HFFc6 (cell line): ENCODE data around the gene PHETA1. TPM values are rescaled to one million over a fixed set of nuclear protein-coding genes. Genes with fewer than 3 reads are reported as not detected.

Experiments
- DNase-seq: peaks from one replicate; pipeline ENCODE4 v3.0.0-alpha.2; 2018
- H3K27ac Mint-ChIP-seq: 2 replicates; pipeline ENCODE4 v1.8.0; 2020; ENCODE audit warnings: mild to moderate bottlenecking, mixed read lengths
- H3K27me3 Mint-ChIP-seq: 2 replicates; pipeline ENCODE4 v1.8.0; 2021; ENCODE audit warnings: mild to moderate bottlenecking, moderate library complexity, mixed read lengths; ENCODE audit not compliant: insufficient read depth
- H3K36me3 Mint-ChIP-seq: 2 replicates; pipeline ENCODE4 v1.8.0; 2021; ENCODE audit warnings: low read depth, mixed read lengths
- H3K4me1 Mint-ChIP-seq: 2 replicates; pipeline ENCODE4 v1.8.0; 2020; ENCODE audit warnings: low read depth, mixed read lengths
- H3K4me3 Mint-ChIP-seq: 2 replicates; pipeline ENCODE4 v1.8.0; 2020; ENCODE audit warnings: mild to moderate bottlenecking, moderate library complexity, mixed read lengths
- H3K9me3 Mint-ChIP-seq: 2 replicates; pipeline ENCODE4 v1.8.0; 2020; ENCODE audit warnings: mild to moderate bottlenecking, mixed read lengths
- total RNA-seq, 6 experiments: library from RNA; stranded (reverse); fragmentation: NEBNext Ultra II Directional; extraction: Animal tissue kit (Norgen Biotek cat#: 25700); gene quantifications; 2 replicates in 1 of 6; 3 replicates in 5 of 6; pipeline ENCODE4 v1.2.3, GENCODE V29; 2021
- TF ChIP-seq, protein P1 (sequence below): fragments of 200-600 bp; sonication (generic); IDR thresholded peaks from 2 replicates; pipeline ENCODE4 v1.5.0; 2021; ENCODE audit warnings: antibody characterized with exemption, mild to moderate bottlenecking

The PHETA1 gene
- total RNA-seq, 6 experiments from 2014 or later, result 11.5 to 15.0 (median 14.0) TPM

DNA sequence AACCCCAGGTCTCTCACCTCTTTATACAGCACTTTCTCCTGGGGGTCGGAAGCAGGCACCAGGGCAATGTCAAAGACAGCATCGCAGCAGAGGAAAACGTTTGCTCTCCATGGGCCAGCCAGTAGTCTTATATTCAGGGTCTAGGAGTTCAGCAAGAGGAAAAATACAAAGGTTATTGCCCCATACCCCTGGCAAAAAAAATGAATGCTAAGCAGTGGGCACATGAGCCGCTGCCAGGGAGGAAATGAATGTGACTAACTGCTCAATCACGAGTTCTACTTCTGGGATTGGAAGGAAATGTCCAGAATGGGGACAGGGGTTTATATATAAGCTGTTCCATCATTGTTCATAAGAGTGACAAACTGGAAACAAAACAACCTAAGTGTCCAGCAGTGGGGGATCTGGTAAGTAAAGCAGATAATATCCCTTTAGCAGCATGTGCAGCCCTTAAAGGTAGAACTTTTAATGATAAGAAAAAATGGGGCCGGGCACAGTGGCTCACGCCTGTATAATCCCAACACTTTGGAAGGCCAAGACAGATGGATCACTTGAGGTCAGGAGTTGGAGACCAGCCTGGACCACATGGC lies 53.8 kb downstream of the PHETA1 start:
- Mint-ChIP-seq H3K9me3 (no peaks in the 10 kb centered on the region), H3K4me1 (peaks cover 13% of the 10 kb centered on the region), H3K36me3 (no peaks in the 10 kb centered on the region), H3K27me3 (peaks cover 15% of the 10 kb centered on the region), H3K4me3 (no peak overlapping the region), H3K27ac (no peak overlapping the region)
- no peak for DNase-seq
- TF ChIP-seq, protein P1, sequence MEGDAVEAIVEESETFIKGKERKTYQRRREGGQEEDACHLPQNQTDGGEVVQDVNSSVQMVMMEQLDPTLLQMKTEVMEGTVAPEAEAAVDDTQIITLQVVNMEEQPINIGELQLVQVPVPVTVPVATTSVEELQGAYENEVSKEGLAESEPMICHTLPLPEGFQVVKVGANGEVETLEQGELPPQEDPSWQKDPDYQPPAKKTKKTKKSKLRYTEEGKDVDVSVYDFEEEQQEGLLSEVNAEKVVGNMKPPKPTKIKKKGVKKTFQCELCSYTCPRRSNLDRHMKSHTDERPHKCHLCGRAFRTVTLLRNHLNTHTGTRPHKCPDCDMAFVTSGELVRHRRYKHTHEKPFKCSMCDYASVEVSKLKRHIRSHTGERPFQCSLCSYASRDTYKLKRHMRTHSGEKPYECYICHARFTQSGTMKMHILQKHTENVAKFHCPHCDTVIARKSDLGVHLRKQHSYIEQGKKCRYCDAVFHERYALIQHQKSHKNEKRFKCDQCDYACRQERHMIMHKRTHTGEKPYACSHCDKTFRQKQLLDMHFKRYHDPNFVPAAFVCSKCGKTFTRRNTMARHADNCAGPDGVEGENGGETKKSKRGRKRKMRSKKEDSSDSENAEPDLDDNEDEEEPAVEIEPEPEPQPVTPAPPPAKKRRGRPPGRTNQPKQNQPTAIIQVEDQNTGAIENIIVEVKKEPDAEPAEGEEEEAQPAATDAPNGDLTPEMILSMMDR, result no peak

DNA sequence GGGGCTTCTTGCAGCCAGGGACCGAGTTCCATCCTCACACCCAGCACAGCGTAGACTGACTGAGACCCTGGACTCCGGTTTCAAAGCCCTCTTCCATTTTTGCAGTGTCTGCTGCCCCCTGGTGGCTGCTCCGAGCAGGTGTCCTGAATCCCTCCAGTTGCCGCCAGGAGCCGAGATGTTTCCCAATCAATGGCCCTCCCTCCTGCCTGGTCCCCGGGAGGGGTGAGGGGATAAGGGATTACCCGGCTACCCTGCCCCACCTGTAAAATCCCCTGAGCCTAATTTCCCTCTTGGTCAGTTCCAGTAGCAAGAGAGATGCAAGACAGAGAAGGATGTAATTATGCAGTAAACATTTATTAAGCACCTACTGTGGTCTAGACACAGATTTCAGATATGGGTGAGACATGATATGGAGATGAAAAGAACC lies 55.0 kb downstream of the PHETA1 start:
- Mint-ChIP-seq H3K27ac (no peak overlapping the region), H3K9me3 (no peaks in the 10 kb centered on the region)
- TF ChIP-seq, protein P1, result peak; percentile 97

DNA sequence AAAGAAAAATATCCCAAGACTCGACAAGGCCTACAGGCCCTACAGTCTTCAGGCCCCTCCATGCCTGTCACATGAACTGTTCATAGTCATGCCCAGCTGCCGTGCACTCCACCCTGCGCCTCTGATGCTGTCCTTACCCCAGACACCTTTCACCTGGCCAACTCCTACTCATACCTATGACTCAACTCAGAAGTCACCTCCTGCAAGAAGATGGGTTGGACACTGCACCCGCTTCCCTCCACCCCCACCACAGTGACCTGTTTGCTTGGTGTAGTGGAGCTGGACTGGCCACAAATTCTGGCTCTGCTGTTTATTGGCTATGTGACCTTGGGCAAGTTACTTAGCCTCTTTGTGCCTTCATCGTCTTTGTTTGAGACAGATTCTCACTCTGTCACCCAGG lies 56.2 kb downstream of the PHETA1 start:
- TF ChIP-seq, protein P1, result no peak
- H3K27ac Mint-ChIP-seq, result no peak overlapping the region
- H3K4me3 Mint-ChIP-seq, result no peak overlapping the region
- no peaks in the 10 kb centered on the region for H3K36me3 Mint-ChIP-seq
- peaks cover 15% of the 10 kb centered on the region for H3K27me3 Mint-ChIP-seq
- DNase-seq, result no peak
- no peaks in the 10 kb centered on the region for H3K9me3 Mint-ChIP-seq
- H3K4me1 Mint-ChIP-seq, result peaks cover 13% of the 10 kb centered on the region

More for the DNA sequence above, 55.0 kb downstream of the PHETA1 start:
- Mint-ChIP-seq H3K36me3 (no peaks in the 10 kb centered on the region), H3K4me1 (peaks cover 13% of the 10 kb centered on the region), H3K27me3 (peaks cover 15% of the 10 kb centered on the region), H3K4me3 (no peak overlapping the region)
- peak; percentile 41 for DNase-seq

DNA sequence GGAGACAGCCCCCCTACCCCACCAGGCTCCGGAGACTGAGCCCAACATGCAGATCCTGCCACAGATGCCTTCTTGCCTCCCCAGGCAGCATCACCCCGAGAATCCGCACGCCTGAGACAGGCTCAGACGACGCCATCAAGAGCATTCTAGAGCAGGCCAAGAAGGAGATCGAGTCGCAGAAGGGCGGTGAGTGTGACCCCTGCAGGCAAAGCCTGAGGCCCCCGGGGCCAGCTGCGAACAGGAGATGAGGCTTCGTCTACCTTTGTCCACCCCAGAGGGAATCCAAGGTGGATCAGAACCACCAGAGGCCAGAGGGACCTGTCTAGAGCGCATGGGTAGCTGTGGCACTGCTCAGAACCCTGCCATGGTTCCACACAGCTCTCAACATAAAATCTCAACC lies 56.9 kb downstream of the PHETA1 start:
- no peaks in the 10 kb centered on the region for H3K36me3 Mint-ChIP-seq
- no peak overlapping the region for H3K4me3 Mint-ChIP-seq
- no peaks in the 10 kb centered on the region for H3K9me3 Mint-ChIP-seq
- DNase-seq, result no peak
- H3K27ac Mint-ChIP-seq, result no peak overlapping the region
- TF ChIP-seq, protein P1, result no peak
- H3K4me1 Mint-ChIP-seq, result peaks cover 13% of the 10 kb centered on the region
- peaks cover 12% of the 10 kb centered on the region for H3K27me3 Mint-ChIP-seq

DNA sequence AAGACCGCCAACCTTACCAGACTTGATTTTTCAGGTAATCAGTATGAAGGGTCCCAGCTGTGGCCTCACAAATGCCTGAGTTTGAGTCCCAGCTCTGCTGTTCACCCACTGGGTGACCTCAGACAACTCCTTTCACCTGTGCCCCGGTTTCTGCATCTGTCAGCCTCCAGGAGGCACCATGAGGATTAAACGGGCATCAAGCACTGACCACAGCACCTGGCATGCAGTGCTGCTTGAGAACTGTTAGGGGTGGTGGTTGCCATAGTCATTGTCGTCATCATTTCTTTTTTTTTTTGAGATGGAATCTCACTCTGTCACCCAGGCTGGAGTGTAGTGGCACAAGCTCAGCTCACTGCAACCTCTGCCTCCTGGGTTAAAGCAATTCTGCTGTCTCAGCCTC lies 57.9 kb downstream of the PHETA1 start:
- Mint-ChIP-seq H3K4me1 (peaks cover 13% of the 10 kb centered on the region), H3K27me3 (peaks cover 11% of the 10 kb centered on the region), H3K36me3 (no peaks in the 10 kb centered on the region), H3K27ac (no peak overlapping the region), H3K9me3 (peaks cover 7% of the 10 kb centered on the region), H3K4me3 (no peak overlapping the region)
- DNase-seq, result no peak
- TF ChIP-seq, protein P1, result no peak

Other genes with a start within 250 kb of the PHETA1 start
- gene SH2B3, start 36.8 kb upstream of the PHETA1 start, total RNA-seq, result 10 to 100 TPM; 54.0 to 80.3 (median 69.8) TPM
- gene ATXN2, start 230.2 kb upstream of the PHETA1 start, total RNA-seq, result 100 to 1,000 TPM in 1 of 6 experiments, 10 to 100 TPM in 5; 80.7 to 110 (median 91.9) TPM